NCI-H524 (cell line): ENCODE data around the gene TFF2.

Source experiments
- DNase-seq, 2 experiments: peaks; one replicate each; lab custom pipeline; 2025; lab: John Stamatoyannopoulos, UW

Gene TFF2

GRCh38 chr21:42305707-42306147 is 45.1 kb downstream of the TFF2 start:
- no peak for DNase-seq

- no peak for DNase-seq
Observed at GRCh38 chr21:42304556-42305454, 46.0 kb downstream of the TFF2 start.

GRCh38 chr21:42303443-42303842 is 47.4 kb downstream of the TFF2 start:
- DNase-seq: no peak

- DNase-seq: peak in 1 of 2 experiments; percentile 35
Observed at GRCh38 chr21:42302794-42303193, 48.0 kb downstream of the TFF2 start.

GRCh38 chr21:42302076-42302650 is 48.6 kb downstream of the TFF2 start:
- DNase-seq: no peak

GRCh38 chr21:42301371-42302075 is 49.3 kb downstream of the TFF2 start:
- no peak for DNase-seq

GRCh38 chr21:42300956-42301355 is 49.8 kb downstream of the TFF2 start:
- DNase-seq: no peak

GRCh38 chr21:42300045-42300583 is 50.7 kb downstream of the TFF2 start:
- DNase-seq: peak in 1 of 2 experiments; percentile 31

GRCh38 chr21:42299324-42300044 is 51.3 kb downstream of the TFF2 start:
- no peak for DNase-seq

GRCh38 chr21:42298657-42299056 is 52.1 kb downstream of the TFF2 start:
- DNase-seq: no peak

- DNase-seq: no peak
Observed at GRCh38 chr21:42298237-42298636, 52.6 kb downstream of the TFF2 start.

- DNase-seq: no peak
Observed at GRCh38 chr21:42297377-42297776, 53.4 kb downstream of the TFF2 start.

GRCh38 chr21:42296501-42296900 is 54.3 kb downstream of the TFF2 start:
- no peak for DNase-seq
